Memory B cell (primary cell): ENCODE data around the gene DSTYK.

ENCODE experiments used
- ATAC-seq: fragments of 150-1000 bp; cut with Tn5 transposase; 2 replicates; pipeline ENCODE4 v1.10.0; 2021; ENCODE audit warnings: low read depth, mild to moderate bottlenecking, moderate library complexity
- DNase-seq, 2 donors: peaks; one replicate each; pipeline ENCODE4 v3.0.0; 2022; ENCODE audit warnings: low spot score in 2 of 2
- H3K27ac Mint-ChIP-seq: one replicate; pipeline ENCODE4 v1.8.0; 2022; ENCODE audit warnings: mild to moderate bottlenecking, moderate library complexity, mixed read lengths
- H3K27me3 Mint-ChIP-seq: one replicate; pipeline ENCODE4 v1.8.0; 2022; ENCODE audit warnings: mixed read lengths
- H3K36me3 Mint-ChIP-seq: one replicate; pipeline ENCODE4 v1.8.0; 2022; ENCODE audit warnings: mild to moderate bottlenecking, mixed read lengths
- H3K4me1 Mint-ChIP-seq: one replicate; pipeline ENCODE4 v1.8.0; 2022; ENCODE audit warnings: mixed read lengths
- H3K4me3 Mint-ChIP-seq: one replicate; pipeline ENCODE4 v1.8.0; 2022; ENCODE audit warnings: mild to moderate bottlenecking, moderate library complexity, mixed read lengths
- H3K9me3 Mint-ChIP-seq: one replicate; pipeline ENCODE4 v1.8.0; 2022; ENCODE audit warnings: mixed read lengths

The DSTYK gene

GRCh38 chr1:205211169-205211838 is at the start of gene DSTYK:
DSTYK (minus strand) TSS chr1:205211702; CDS start chr1:205211535, 167 bp downstream.
- peak within 1 kb of the TSS; percentile 97 for H3K27ac Mint-ChIP-seq
- peaks cover 2% of the 10 kb centered on the region for H3K36me3 Mint-ChIP-seq
- H3K9me3 Mint-ChIP-seq, result no peaks in the 10 kb centered on the region
- peak within 1 kb of the TSS; percentile 98 for H3K4me3 Mint-ChIP-seq
- DNase-seq (peak; percentile 83 to 95), ATAC-seq (peak; percentile 80)
- peaks cover 31% of the 10 kb centered on the region for H3K4me1 Mint-ChIP-seq
- H3K27me3 Mint-ChIP-seq, result no peaks in the 10 kb centered on the region

GRCh38 chr1:205259998-205260397 is 48.5 kb upstream of the DSTYK start:
- H3K4me3 Mint-ChIP-seq, result no peak overlapping the region
- H3K4me1 Mint-ChIP-seq, result peaks cover 5% of the 10 kb centered on the region
- DNase-seq, result no peak
- ATAC-seq, result no peak
- no peaks in the 10 kb centered on the region for H3K9me3 Mint-ChIP-seq
- H3K27ac Mint-ChIP-seq, result no peak overlapping the region
- peaks cover 6% of the 10 kb centered on the region for H3K27me3 Mint-ChIP-seq
- H3K36me3 Mint-ChIP-seq, result no peaks in the 10 kb centered on the region

GRCh38 chr1:205259324-205259832 is 47.9 kb upstream of the DSTYK start:
- Mint-ChIP-seq H3K4me3 (no peak overlapping the region), H3K27me3 (peaks cover 6% of the 10 kb centered on the region), H3K36me3 (no peaks in the 10 kb centered on the region), H3K4me1 (peaks cover 5% of the 10 kb centered on the region), H3K9me3 (no peaks in the 10 kb centered on the region), H3K27ac (no peak overlapping the region)
- DNase-seq (no peak), ATAC-seq (no peak)

GRCh38 chr1:205258719-205259118 is 47.2 kb upstream of the DSTYK start:
- no peaks in the 10 kb centered on the region for H3K9me3 Mint-ChIP-seq
- no peak overlapping the region for H3K27ac Mint-ChIP-seq
- H3K4me3 Mint-ChIP-seq, result no peak overlapping the region
- ATAC-seq (no peak), DNase-seq (no peak)
- peaks cover 6% of the 10 kb centered on the region for H3K27me3 Mint-ChIP-seq
- peaks cover 5% of the 10 kb centered on the region for H3K4me1 Mint-ChIP-seq
- H3K36me3 Mint-ChIP-seq, result no peaks in the 10 kb centered on the region

GRCh38 chr1:205258261-205258691 is 46.8 kb upstream of the DSTYK start:
- DNase-seq, result no peak
- Mint-ChIP-seq H3K27me3 (peaks cover 6% of the 10 kb centered on the region), H3K4me1 (peaks cover 5% of the 10 kb centered on the region), H3K4me3 (no peak overlapping the region), H3K9me3 (no peaks in the 10 kb centered on the region), H3K27ac (no peak overlapping the region), H3K36me3 (no peaks in the 10 kb centered on the region)
- no peak for ATAC-seq

- H3K9me3 Mint-ChIP-seq, result no peaks in the 10 kb centered on the region
- no peak for DNase-seq
- ATAC-seq, result no peak
- no peaks in the 10 kb centered on the region for H3K36me3 Mint-ChIP-seq
- H3K4me1 Mint-ChIP-seq, result peaks cover 5% of the 10 kb centered on the region
- H3K27me3 Mint-ChIP-seq, result peaks cover 4% of the 10 kb centered on the region
- H3K27ac Mint-ChIP-seq, result no peak overlapping the region
- no peak overlapping the region for H3K4me3 Mint-ChIP-seq
Observed at GRCh38 chr1:205257735-205258134, 46.2 kb upstream of the DSTYK start.

- no peak overlapping the region for H3K27ac Mint-ChIP-seq
- peaks cover 4% of the 10 kb centered on the region for H3K27me3 Mint-ChIP-seq
- no peaks in the 10 kb centered on the region for H3K36me3 Mint-ChIP-seq
- no peaks in the 10 kb centered on the region for H3K9me3 Mint-ChIP-seq
- H3K4me1 Mint-ChIP-seq, result peaks cover 5% of the 10 kb centered on the region
- H3K4me3 Mint-ChIP-seq, result no peak overlapping the region
- ATAC-seq (no peak), DNase-seq (no peak)
Observed at GRCh38 chr1:205256951-205257625, 45.6 kb upstream of the DSTYK start.

GRCh38 chr1:205255941-205256780 is 44.7 kb upstream of the DSTYK start:
- no peak overlapping the region for H3K27ac Mint-ChIP-seq
- DNase-seq (peak; percentile 80 to 83), ATAC-seq (peak; percentile 97)

GRCh38 chr1:205251576-205251975 is 40.1 kb upstream of the DSTYK start:
- H3K27me3 Mint-ChIP-seq, result peaks cover 2% of the 10 kb centered on the region
- DNase-seq (no peak), ATAC-seq (no peak)
- H3K9me3 Mint-ChIP-seq, result no peaks in the 10 kb centered on the region
- H3K27ac Mint-ChIP-seq, result no peak overlapping the region
- peaks cover 5% of the 10 kb centered on the region for H3K4me1 Mint-ChIP-seq
- H3K4me3 Mint-ChIP-seq, result no peak overlapping the region
- H3K36me3 Mint-ChIP-seq, result no peaks in the 10 kb centered on the region

More at GRCh38 chr1:205255941-205256780, 44.7 kb upstream of the DSTYK start:
- Mint-ChIP-seq H3K4me1 (peaks cover 5% of the 10 kb centered on the region), H3K36me3 (no peaks in the 10 kb centered on the region), H3K9me3 (no peaks in the 10 kb centered on the region), H3K27me3 (peaks cover 4% of the 10 kb centered on the region), H3K4me3 (no peak overlapping the region)

- no peak overlapping the region for H3K27ac Mint-ChIP-seq
- DNase-seq (no peak), ATAC-seq (no peak)
- H3K36me3 Mint-ChIP-seq, result no peaks in the 10 kb centered on the region
- H3K4me3 Mint-ChIP-seq, result no peak overlapping the region
- no peaks in the 10 kb centered on the region for H3K4me1 Mint-ChIP-seq
- H3K9me3 Mint-ChIP-seq, result no peaks in the 10 kb centered on the region
- no peaks in the 10 kb centered on the region for H3K27me3 Mint-ChIP-seq
Observed at GRCh38 chr1:205250699-205251098, 39.2 kb upstream of the DSTYK start.

GRCh38 chr1:205249651-205250050 is 38.1 kb upstream of the DSTYK start:
- no peaks in the 10 kb centered on the region for H3K9me3 Mint-ChIP-seq
- no peaks in the 10 kb centered on the region for H3K4me1 Mint-ChIP-seq
- ATAC-seq (no peak), DNase-seq (no peak)
- H3K36me3 Mint-ChIP-seq, result no peaks in the 10 kb centered on the region
- no peak overlapping the region for H3K27ac Mint-ChIP-seq
- no peak overlapping the region for H3K4me3 Mint-ChIP-seq
- no peaks in the 10 kb centered on the region for H3K27me3 Mint-ChIP-seq

GRCh38 chr1:205248793-205249601 is 37.5 kb upstream of the DSTYK start:
- Mint-ChIP-seq H3K27me3 (no peaks in the 10 kb centered on the region), H3K36me3 (no peaks in the 10 kb centered on the region), H3K4me3 (no peak overlapping the region), H3K27ac (no peak overlapping the region), H3K9me3 (no peaks in the 10 kb centered on the region), H3K4me1 (no peaks in the 10 kb centered on the region)
- DNase-seq (no peak), ATAC-seq (no peak)

GRCh38 chr1:205247130-205247921 is 35.8 kb upstream of the DSTYK start:
- Mint-ChIP-seq H3K4me3 (no peak overlapping the region), H3K36me3 (no peaks in the 10 kb centered on the region), H3K4me1 (no peaks in the 10 kb centered on the region), H3K27me3 (no peaks in the 10 kb centered on the region), H3K27ac (no peak overlapping the region), H3K9me3 (no peaks in the 10 kb centered on the region)
- peak; percentile 29 for ATAC-seq
- no peak for DNase-seq
